WTC11 (cell line): Measurements from ENCODE around the gene PGRMC2. TPM values are rescaled to one million over a fixed set of nuclear protein-coding genes. Genes with fewer than 3 reads are reported as not detected.

Source experiments
- ATAC-seq: fragments of 200-7000 bp; cut with Tn5 transposase; 2 replicates; pipeline ENCODE4 v1.10.0; 2021; ENCODE audit warnings: mild to moderate bottlenecking, moderate library complexity
- CTCF ChIA-PET: fragments of 300-600 bp; sonication (Branson Sonifier 250); formaldehyde crosslinking; loops from one replicate; lab custom pipeline; 2021; ENCODE audit warnings: antibody characterized with exemption; lab: Charles Lee
- POLR2A ChIA-PET: fragments of 350-600 bp; sonication (Branson Sonifier 250); formaldehyde crosslinking; loops from one replicate; lab custom pipeline; 2021; ENCODE audit warnings: antibody characterized with exemption; lab: Charles Lee
- DNase-seq: peaks from one replicate; pipeline ENCODE4 v3.0.0; 2021; ENCODE audit warnings: low spot score
- H3K27ac Mint-ChIP-seq: 2 replicates; pipeline ENCODE4 v1.8.0; 2021; ENCODE audit warnings: mixed read lengths
- H3K27me3 Mint-ChIP-seq: 2 replicates; pipeline ENCODE4 v1.8.0; 2021; ENCODE audit warnings: low read depth, mild to moderate bottlenecking, moderate library complexity, mixed read lengths
- H3K36me3 Mint-ChIP-seq: 2 replicates; pipeline ENCODE4 v1.8.0; 2021; ENCODE audit warnings: mixed read lengths
- H3K4me1 Mint-ChIP-seq: 2 replicates; pipeline ENCODE4 v1.8.0; 2022; ENCODE audit warnings: mixed read lengths
- H3K4me3 Mint-ChIP-seq: 2 replicates; pipeline ENCODE4 v1.8.0; 2021; ENCODE audit warnings: mild to moderate bottlenecking, moderate library complexity, mixed read lengths
- H3K9me3 Mint-ChIP-seq: 2 replicates; pipeline ENCODE4 v1.8.0; 2021; ENCODE audit warnings: mixed read lengths
- CBFB ChIP-seq: sonication (generic); formaldehyde crosslinking; IDR thresholded peaks from 2 replicates; pipeline ENCODE4 v1.8.1; 2022; ENCODE audit warnings: mild to moderate bottlenecking, low read depth, missing genetic modification reagents
- FOXK1 ChIP-seq: sonication (generic); formaldehyde crosslinking; IDR thresholded peaks from 2 replicates; pipeline ENCODE4 v1.8.0; 2022; ENCODE audit warnings: mild to moderate bottlenecking, moderate library complexity, missing genetic modification reagents
- GTF2I ChIP-seq: fragments of 250-450 bp; sonication (Bioruptor Pico); conservative IDR thresholded peaks from 2 replicates; pipeline ENCODE4 v1.4.0; 2021; ENCODE audit warnings: mild to moderate bottlenecking
- MYBL2 ChIP-seq: sonication (generic); formaldehyde crosslinking; IDR thresholded peaks from 2 replicates; pipeline ENCODE4 v1.8.1; 2023; ENCODE audit warnings: mild to moderate bottlenecking, moderate library complexity, missing genetic modification reagents
- PRRX2 ChIP-seq: fragments of 250-450 bp; sonication (Bioruptor Pico); IDR thresholded peaks from 2 replicates; pipeline ENCODE4 v1.8.0; 2021; ENCODE audit warnings: mild to moderate bottlenecking
- RORB ChIP-seq: fragments of 250-450 bp; sonication (Bioruptor Pico); IDR thresholded peaks from 2 replicates; pipeline ENCODE4 v1.9.0; 2021; ENCODE audit warnings: mild to moderate bottlenecking
- ZBTB21 ChIP-seq: sonication (generic); formaldehyde crosslinking; IDR thresholded peaks from 2 replicates; pipeline ENCODE4 v1.8.1; 2023; ENCODE audit warnings: mild to moderate bottlenecking, missing genetic modification reagents, borderline replicate concordance
- ZNF219 ChIP-seq: sonication (generic); formaldehyde crosslinking; IDR thresholded peaks from 2 replicates; pipeline ENCODE4 v1.8.0; 2023; ENCODE audit warnings: missing genetic modification reagents, mild to moderate bottlenecking, borderline replicate concordance
- ZNF423 ChIP-seq: fragments of 250-450 bp; sonication (Bioruptor Pico); IDR thresholded peaks from 2 replicates; pipeline ENCODE4 v2.1.2; 2022; ENCODE audit warnings: mild to moderate bottlenecking, moderate library complexity
- total RNA-seq: library from RNA; stranded (reverse); gene quantifications from 3 replicates; pipeline ENCODE4 v1.2.3, GENCODE V29; 2021
- TF ChIP-seq, protein P1 (sequence below): fragments of 250-450 bp; sonication (Bioruptor Pico); IDR thresholded peaks from 2 replicates; pipeline ENCODE4 v1.9.0; 2021; ENCODE audit warnings: mild to moderate bottlenecking
- TF ChIP-seq, protein P2 (sequence below): fragments of 250-450 bp; sonication (Bioruptor Pico); IDR thresholded peaks from 2 replicates; pipeline ENCODE4 v2.1.2; 2022; ENCODE audit warnings: mild to moderate bottlenecking, moderate library complexity
- TF ChIP-seq, protein P3 (sequence below): fragments of 250-450 bp; sonication (Bioruptor Pico); IDR thresholded peaks from 2 replicates; pipeline ENCODE4 v1.9.0; 2021; ENCODE audit warnings: mild to moderate bottlenecking
- TF ChIP-seq, protein P4 (sequence below): sonication (generic); formaldehyde crosslinking; IDR thresholded peaks from 2 replicates; pipeline ENCODE4 v1.8.0; 2022; ENCODE audit warnings: mild to moderate bottlenecking, missing genetic modification reagents
- TF ChIP-seq, protein P5 (sequence below): sonication (generic); formaldehyde crosslinking; IDR thresholded peaks from 2 replicates; pipeline ENCODE4 v1.8.1; 2023; ENCODE audit warnings: mild to moderate bottlenecking, missing genetic modification reagents, moderate library complexity
- TF ChIP-seq, protein P6 (sequence below): sonication (generic); formaldehyde crosslinking; IDR thresholded peaks from 2 replicates; pipeline ENCODE4 v1.8.0; 2023; ENCODE audit warnings: mild to moderate bottlenecking, missing genetic modification reagents

Gene PGRMC2
- total RNA-seq, 1 experiment from 2014 or later: 68.2 TPM

DNA sequence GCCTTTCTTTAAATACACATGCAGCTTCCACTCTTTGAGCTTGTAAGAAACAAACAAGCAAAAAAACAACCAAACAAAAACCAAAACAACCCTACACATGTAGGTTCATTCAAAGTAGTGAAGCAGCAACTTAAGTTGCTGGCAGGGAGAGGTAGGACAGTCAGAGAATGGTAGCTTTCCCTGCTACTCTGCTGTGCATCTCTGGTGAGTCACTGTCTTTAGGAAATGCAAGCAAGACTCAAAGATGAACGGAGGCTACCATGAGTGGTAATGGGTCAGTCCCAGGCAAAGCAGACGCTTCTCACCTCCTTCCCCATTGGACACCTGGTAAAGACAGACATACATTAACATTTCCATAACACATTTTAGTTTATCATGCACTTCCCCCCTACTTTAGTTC lies 43.2 kb downstream of the PGRMC2 start (continued):
- TF ChIP-seq PRRX2 (CRISPR knock-in tag) (no peak), CBFB (CRISPR knock-in tag) (no peak), RORB (CRISPR knock-in tag) (no peak), FOXK1 (CRISPR knock-in tag) (no peak), MYBL2 (no peak), ZNF423 (no peak), ZBTB21 (CRISPR knock-in tag) (no peak)
- TF ChIP-seq, protein P1, sequence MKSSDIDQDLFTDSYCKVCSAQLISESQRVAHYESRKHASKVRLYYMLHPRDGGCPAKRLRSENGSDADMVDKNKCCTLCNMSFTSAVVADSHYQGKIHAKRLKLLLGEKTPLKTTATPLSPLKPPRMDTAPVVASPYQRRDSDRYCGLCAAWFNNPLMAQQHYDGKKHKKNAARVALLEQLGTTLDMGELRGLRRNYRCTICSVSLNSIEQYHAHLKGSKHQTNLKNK (CRISPR knock-in tag): no peak
- TF ChIP-seq, protein P2, sequence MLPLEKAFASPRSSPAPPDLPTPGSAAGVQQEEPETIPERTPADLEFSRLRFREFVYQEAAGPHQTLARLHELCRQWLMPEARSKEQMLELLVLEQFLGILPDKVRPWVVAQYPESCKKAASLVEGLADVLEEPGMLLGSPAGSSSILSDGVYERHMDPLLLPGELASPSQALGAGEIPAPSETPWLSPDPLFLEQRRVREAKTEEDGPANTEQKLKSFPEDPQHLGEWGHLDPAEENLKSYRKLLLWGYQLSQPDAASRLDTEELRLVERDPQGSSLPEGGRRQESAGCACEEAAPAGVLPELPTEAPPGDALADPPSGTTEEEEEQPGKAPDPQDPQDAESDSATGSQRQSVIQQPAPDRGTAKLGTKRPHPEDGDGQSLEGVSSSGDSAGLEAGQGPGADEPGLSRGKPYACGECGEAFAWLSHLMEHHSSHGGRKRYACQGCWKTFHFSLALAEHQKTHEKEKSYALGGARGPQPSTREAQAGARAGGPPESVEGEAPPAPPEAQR (CRISPR knock-in tag): no peak
- TF ChIP-seq, protein P3, sequence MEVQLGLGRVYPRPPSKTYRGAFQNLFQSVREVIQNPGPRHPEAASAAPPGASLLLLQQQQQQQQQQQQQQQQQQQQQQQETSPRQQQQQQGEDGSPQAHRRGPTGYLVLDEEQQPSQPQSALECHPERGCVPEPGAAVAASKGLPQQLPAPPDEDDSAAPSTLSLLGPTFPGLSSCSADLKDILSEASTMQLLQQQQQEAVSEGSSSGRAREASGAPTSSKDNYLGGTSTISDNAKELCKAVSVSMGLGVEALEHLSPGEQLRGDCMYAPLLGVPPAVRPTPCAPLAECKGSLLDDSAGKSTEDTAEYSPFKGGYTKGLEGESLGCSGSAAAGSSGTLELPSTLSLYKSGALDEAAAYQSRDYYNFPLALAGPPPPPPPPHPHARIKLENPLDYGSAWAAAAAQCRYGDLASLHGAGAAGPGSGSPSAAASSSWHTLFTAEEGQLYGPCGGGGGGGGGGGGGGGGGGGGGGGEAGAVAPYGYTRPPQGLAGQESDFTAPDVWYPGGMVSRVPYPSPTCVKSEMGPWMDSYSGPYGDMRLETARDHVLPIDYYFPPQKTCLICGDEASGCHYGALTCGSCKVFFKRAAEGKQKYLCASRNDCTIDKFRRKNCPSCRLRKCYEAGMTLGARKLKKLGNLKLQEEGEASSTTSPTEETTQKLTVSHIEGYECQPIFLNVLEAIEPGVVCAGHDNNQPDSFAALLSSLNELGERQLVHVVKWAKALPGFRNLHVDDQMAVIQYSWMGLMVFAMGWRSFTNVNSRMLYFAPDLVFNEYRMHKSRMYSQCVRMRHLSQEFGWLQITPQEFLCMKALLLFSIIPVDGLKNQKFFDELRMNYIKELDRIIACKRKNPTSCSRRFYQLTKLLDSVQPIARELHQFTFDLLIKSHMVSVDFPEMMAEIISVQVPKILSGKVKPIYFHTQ (CRISPR knock-in tag): no peak
- TF ChIP-seq, all 79 proteins: peak for 0

DNA sequence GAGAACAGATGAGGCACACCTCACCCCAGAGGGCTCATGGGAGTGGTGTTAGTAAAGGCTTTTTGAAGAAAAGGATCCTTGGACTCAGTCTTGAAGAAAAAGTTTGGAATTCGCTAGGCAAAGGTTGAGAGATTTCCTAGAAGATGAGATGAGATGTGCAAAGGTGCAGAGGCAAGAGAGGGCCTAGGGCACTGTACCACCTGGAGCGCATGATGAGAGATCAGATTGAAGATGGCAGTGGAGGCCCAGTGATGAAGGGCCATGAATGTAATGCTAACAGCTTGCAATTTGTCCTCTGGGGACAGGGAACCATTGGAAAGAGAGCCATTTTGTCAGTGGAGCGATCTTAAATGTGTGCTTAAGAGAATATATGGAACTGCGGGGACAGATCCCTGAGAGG lies 45.0 kb downstream of the PGRMC2 start:
- no peak overlapping the region for H3K27ac Mint-ChIP-seq
- no peaks in the 10 kb centered on the region for H3K4me1 Mint-ChIP-seq
- no peak overlapping the region for H3K4me3 Mint-ChIP-seq
- no peak for DNase-seq
- POLR2A ChIA-PET: no interaction called here
- ATAC-seq: no peak
- peaks cover 26% of the 10 kb centered on the region for H3K36me3 Mint-ChIP-seq
- H3K27me3 Mint-ChIP-seq: peaks cover 1% of the 10 kb centered on the region
- H3K9me3 Mint-ChIP-seq: peaks cover 55% of the 10 kb centered on the region
- TF ChIP-seq GTF2I (no peak), ZNF219 (no peak), MYBL2 (no peak)
- TF ChIP-seq, protein P4, sequence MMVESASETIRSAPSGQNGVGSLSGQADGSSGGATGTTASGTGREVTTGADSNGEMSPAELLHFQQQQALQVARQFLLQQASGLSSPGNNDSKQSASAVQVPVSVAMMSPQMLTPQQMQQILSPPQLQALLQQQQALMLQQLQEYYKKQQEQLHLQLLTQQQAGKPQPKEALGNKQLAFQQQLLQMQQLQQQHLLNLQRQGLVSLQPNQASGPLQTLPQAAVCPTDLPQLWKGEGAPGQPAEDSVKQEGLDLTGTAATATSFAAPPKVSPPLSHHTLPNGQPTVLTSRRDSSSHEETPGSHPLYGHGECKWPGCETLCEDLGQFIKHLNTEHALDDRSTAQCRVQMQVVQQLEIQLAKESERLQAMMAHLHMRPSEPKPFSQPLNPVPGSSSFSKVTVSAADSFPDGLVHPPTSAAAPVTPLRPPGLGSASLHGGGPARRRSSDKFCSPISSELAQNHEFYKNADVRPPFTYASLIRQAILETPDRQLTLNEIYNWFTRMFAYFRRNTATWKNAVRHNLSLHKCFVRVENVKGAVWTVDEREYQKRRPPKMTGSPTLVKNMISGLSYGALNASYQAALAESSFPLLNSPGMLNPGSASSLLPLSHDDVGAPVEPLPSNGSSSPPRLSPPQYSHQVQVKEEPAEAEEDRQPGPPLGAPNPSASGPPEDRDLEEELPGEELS (CRISPR knock-in tag): no peak
- TF ChIP-seq, protein P5, sequence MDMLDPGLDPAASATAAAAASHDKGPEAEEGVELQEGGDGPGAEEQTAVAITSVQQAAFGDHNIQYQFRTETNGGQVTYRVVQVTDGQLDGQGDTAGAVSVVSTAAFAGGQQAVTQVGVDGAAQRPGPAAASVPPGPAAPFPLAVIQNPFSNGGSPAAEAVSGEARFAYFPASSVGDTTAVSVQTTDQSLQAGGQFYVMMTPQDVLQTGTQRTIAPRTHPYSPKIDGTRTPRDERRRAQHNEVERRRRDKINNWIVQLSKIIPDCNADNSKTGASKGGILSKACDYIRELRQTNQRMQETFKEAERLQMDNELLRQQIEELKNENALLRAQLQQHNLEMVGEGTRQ (CRISPR knock-in tag): no peak
- TF ChIP-seq, protein P6, sequence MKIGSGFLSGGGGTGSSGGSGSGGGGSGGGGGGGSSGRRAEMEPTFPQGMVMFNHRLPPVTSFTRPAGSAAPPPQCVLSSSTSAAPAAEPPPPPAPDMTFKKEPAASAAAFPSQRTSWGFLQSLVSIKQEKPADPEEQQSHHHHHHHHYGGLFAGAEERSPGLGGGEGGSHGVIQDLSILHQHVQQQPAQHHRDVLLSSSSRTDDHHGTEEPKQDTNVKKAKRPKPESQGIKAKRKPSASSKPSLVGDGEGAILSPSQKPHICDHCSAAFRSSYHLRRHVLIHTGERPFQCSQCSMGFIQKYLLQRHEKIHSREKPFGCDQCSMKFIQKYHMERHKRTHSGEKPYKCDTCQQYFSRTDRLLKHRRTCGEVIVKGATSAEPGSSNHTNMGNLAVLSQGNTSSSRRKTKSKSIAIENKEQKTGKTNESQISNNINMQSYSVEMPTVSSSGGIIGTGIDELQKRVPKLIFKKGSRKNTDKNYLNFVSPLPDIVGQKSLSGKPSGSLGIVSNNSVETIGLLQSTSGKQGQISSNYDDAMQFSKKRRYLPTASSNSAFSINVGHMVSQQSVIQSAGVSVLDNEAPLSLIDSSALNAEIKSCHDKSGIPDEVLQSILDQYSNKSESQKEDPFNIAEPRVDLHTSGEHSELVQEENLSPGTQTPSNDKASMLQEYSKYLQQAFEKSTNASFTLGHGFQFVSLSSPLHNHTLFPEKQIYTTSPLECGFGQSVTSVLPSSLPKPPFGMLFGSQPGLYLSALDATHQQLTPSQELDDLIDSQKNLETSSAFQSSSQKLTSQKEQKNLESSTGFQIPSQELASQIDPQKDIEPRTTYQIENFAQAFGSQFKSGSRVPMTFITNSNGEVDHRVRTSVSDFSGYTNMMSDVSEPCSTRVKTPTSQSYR (CRISPR knock-in tag): no peak
- CTCF ChIA-PET: no interaction called here
